Neuronal stem cell (in vitro differentiated cells): ENCODE results near the gene UBE2L3.
"Not testable (repeated sequence)": the region's sequence is repeated elsewhere in the genome, so short reads cannot be mapped to it uniquely, and the experiment has no call there.

Experiments used
- DNase-seq: peaks from one replicate; pipeline ENCODE4 v3.0.0-alpha.2; 2013; ENCODE audit warnings: low spot score
- H2AFZ ChIP-seq: one replicate; pipeline ENCODE4 v1.6.1; 2013; ENCODE audit warnings: mild to moderate bottlenecking, low read length, inconsistent platforms
- H2AK5ac ChIP-seq: 2 replicates; pipeline ENCODE4 v1.6.1; 2013; ENCODE audit warnings: low read depth, mild to moderate bottlenecking, inconsistent platforms, low read length, moderate library complexity, mixed read lengths
- H2BK120ac ChIP-seq: 2 replicates; pipeline ENCODE4 v1.6.1; 2013; ENCODE audit warnings: low read depth, mild to moderate bottlenecking, inconsistent platforms, low read length, moderate library complexity, mixed read lengths
- H2BK12ac ChIP-seq: one replicate; pipeline ENCODE4 v1.6.1; 2013; ENCODE audit warnings: low read length, inconsistent platforms
- H2BK15ac ChIP-seq: 2 replicates; pipeline ENCODE4 v1.6.1; 2013; ENCODE audit warnings: mild to moderate bottlenecking, low read length, inconsistent platforms, mixed read lengths
- H2BK5ac ChIP-seq: one replicate; pipeline ENCODE4 v1.6.1; 2013; ENCODE audit warnings: inconsistent platforms, mild to moderate bottlenecking, low read length, moderate library complexity
- H3K14ac ChIP-seq: one replicate; pipeline ENCODE4 v1.6.1; 2013; ENCODE audit warnings: low read length, inconsistent platforms
- H3K18ac ChIP-seq: 2 replicates; pipeline ENCODE4 v1.6.1; 2013; ENCODE audit warnings: low read length, inconsistent platforms
- H3K23ac ChIP-seq: 2 replicates; pipeline ENCODE4 v1.6.1; 2013; ENCODE audit warnings: low read depth, mild to moderate bottlenecking, mixed read lengths, low read length, inconsistent platforms; ENCODE audit not compliant: poor library complexity
- H3K27ac ChIP-seq: replicated peaks from 3 replicates; pipeline ENCODE4 v1.5.1; 2013; ENCODE audit warnings: low read length, inconsistent platforms
- H3K27me3 ChIP-seq, 3 experiments: 2 replicates each; pipeline ENCODE4 v1.6.1; 2013; ENCODE audit warnings: low read length in 3 of 3, mild to moderate bottlenecking in 2 of 3, inconsistent platforms in 1 of 3, low read depth in 1 of 3, mixed read lengths in 1 of 3, moderate library complexity in 1 of 3; ENCODE audit not compliant: control insufficient read depth in 3 of 3, insufficient read depth in 3 of 3
- H3K36me3 ChIP-seq, 2 donors: replicated peaks in 1 of 2; 2 replicates each; pipeline ENCODE4 v1.6.1; 2013; ENCODE audit warnings: low read length in 2 of 2; ENCODE audit not compliant: control insufficient read depth in 2 of 2, insufficient read depth in 2 of 2
- H3K4ac ChIP-seq: 2 replicates; pipeline ENCODE4 v1.6.1; 2013; ENCODE audit warnings: inconsistent platforms, mild to moderate bottlenecking, low read length, moderate library complexity
- H3K4me1 ChIP-seq, 2 donors: 1 replicate in 1 of 2; 2 replicates in 1 of 2; pipeline ENCODE4 v1.6.1; 2013; ENCODE audit warnings: low read length in 2 of 2, low read depth in 1 of 2; ENCODE audit not compliant: control insufficient read depth in 2 of 2, insufficient read depth in 1 of 2
- H3K4me2 ChIP-seq: one replicate; pipeline ENCODE4 v1.6.1; 2013; ENCODE audit warnings: mild to moderate bottlenecking, low read length, inconsistent platforms; ENCODE audit not compliant: insufficient read depth, poor library complexity, severe bottlenecking
- H3K4me3 ChIP-seq, 2 donors: 2 replicates each; pipeline ENCODE4 v1.5.1; 2013; ENCODE audit warnings: low read length in 2 of 2, mild to moderate bottlenecking in 2 of 2, inconsistent platforms in 1 of 2, moderate library complexity in 1 of 2
- H3K79me1 ChIP-seq: one replicate; pipeline ENCODE4 v1.6.1; 2013; ENCODE audit warnings: low read depth, mild to moderate bottlenecking, inconsistent platforms, low read length, moderate library complexity
- H3K9ac ChIP-seq: one replicate; pipeline ENCODE4 v1.6.1; 2013; ENCODE audit warnings: mild to moderate bottlenecking, low read depth, low read length, inconsistent platforms; ENCODE audit not compliant: poor library complexity
- H3K9me3 ChIP-seq, 2 donors: replicated peaks in 1 of 2; 2 replicates each; pipeline versions ENCODE3 to v1.6.1; 2013; ENCODE audit warnings: low read length in 2 of 2, mild to moderate bottlenecking in 2 of 2, inconsistent platforms in 1 of 2, low read depth in 1 of 2, mixed read lengths in 1 of 2, moderate library complexity in 1 of 2; ENCODE audit not compliant: control insufficient read depth in 2 of 2, insufficient read depth in 1 of 2
- H4K8ac ChIP-seq: one replicate; pipeline ENCODE4 v1.6.1; 2013; ENCODE audit warnings: low read depth, mild to moderate bottlenecking, inconsistent platforms, low read length, moderate library complexity
- H4K91ac ChIP-seq: one replicate; pipeline ENCODE4 v1.6.1; 2013; ENCODE audit warnings: low read length, low read depth, mild to moderate bottlenecking, inconsistent platforms; ENCODE audit not compliant: poor library complexity
- WGBS, 2 donors: extraction: QIAGEN DNeasy Blood & Tissue Kit; methylation state at CpG; one replicate each; pipeline ENCODE4 v1.1.7; 2013; ENCODE audit warnings: missing lambda C conversion rate in 2 of 2, mixed read lengths in 1 of 2; ENCODE audit not compliant: insufficient read length in 2 of 2, insufficient replicate concordance in 1 of 2; ENCODE audit errors: extremely low coverage in 2 of 2; 5-methylcytosine and 5-hydroxymethylcytosine counted together

The UBE2L3 gene

DNA sequence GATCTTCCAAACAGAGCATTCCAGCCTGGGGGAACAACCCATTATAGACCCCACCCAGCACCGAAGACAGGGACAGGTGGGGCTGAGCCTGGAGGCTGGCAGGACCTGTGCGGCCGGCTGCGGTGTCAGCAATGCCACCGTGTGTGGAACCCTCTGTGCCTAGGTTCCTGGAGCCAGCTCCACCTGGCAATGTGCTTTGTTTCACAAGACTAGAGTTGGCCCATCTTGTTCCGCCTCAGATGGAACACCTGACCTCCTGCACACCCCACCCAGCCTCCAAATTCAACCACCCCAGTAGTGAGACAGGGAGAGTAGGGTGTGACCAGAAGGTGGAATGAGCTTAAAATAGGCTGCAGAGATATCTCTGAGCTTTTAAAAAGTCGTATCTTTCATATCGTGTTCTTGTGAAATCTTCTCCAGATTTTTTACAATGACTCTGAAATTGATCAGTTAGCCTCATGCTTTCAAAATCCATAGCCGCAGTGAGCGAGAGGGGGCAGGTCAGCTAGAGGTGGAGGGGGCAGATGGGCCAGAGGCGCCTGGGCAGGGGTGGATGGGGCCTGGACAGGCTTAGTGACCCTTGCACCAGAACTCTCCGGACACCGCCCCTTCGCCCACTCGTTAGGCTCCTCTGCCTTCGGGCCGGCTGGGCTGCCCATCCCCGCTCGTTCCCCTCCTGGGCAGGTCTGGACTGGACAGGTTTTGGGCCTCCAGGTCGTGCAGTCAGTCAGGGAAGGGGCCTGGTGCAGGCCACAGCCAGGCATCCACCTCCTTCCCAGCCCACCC, 34.5 kb upstream of the UBE2L3 start:
- not testable (repeated sequence) for H2BK5ac ChIP-seq, H3K4ac ChIP-seq, H3K27ac ChIP-seq, H3K4me2 ChIP-seq, H2AFZ ChIP-seq, H3K9me3 ChIP-seq, H3K79me1 ChIP-seq, H2AK5ac ChIP-seq, H2BK12ac ChIP-seq, H3K18ac ChIP-seq, H3K27me3 ChIP-seq, H4K91ac ChIP-seq, H2BK15ac ChIP-seq, DNase-seq, H3K4me3 ChIP-seq, H2BK120ac ChIP-seq, H3K23ac ChIP-seq, H3K4me1 ChIP-seq, H3K9ac ChIP-seq, H4K8ac ChIP-seq, H3K36me3 ChIP-seq, H3K14ac ChIP-seq
- WGBS, 2 donors, result no CpG with 5 or more reads among the region's 20 CpGs

DNA sequence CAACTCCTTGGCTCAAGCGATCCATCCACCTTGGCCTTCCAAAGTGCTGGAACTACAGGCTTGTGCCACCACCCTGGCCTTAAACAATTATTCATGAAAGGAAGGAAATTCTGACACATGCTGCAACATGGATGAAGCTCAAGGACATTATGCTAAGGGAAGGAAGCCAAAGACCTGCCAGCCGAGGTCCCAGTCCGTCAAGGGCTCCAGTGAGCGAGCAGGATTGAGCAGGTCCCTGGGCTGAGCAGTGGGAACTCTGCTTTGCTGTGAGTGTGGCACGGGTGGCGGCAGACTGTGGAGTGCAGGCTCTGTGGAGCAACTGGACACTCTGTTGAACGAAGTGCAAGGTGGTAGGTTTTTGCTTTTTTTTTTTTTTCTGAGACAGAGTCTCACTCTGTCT, 27.7 kb upstream of the UBE2L3 start:
- H3K18ac ChIP-seq, H2AFZ ChIP-seq, H4K91ac ChIP-seq, H3K23ac ChIP-seq, H3K4ac ChIP-seq, H3K27me3 ChIP-seq, H3K79me1 ChIP-seq, H2AK5ac ChIP-seq, H3K9me3 ChIP-seq, H3K9ac ChIP-seq, H3K36me3 ChIP-seq, DNase-seq, H2BK15ac ChIP-seq, H2BK12ac ChIP-seq, H3K14ac ChIP-seq, H3K27ac ChIP-seq, H2BK5ac ChIP-seq, H3K4me2 ChIP-seq, H3K4me3 ChIP-seq, H3K4me1 ChIP-seq, H4K8ac ChIP-seq, H2BK120ac ChIP-seq: not testable (repeated sequence)
- WGBS, 2 donors, result no CpG with 5 or more reads among the region's 7 CpGs

DNA sequence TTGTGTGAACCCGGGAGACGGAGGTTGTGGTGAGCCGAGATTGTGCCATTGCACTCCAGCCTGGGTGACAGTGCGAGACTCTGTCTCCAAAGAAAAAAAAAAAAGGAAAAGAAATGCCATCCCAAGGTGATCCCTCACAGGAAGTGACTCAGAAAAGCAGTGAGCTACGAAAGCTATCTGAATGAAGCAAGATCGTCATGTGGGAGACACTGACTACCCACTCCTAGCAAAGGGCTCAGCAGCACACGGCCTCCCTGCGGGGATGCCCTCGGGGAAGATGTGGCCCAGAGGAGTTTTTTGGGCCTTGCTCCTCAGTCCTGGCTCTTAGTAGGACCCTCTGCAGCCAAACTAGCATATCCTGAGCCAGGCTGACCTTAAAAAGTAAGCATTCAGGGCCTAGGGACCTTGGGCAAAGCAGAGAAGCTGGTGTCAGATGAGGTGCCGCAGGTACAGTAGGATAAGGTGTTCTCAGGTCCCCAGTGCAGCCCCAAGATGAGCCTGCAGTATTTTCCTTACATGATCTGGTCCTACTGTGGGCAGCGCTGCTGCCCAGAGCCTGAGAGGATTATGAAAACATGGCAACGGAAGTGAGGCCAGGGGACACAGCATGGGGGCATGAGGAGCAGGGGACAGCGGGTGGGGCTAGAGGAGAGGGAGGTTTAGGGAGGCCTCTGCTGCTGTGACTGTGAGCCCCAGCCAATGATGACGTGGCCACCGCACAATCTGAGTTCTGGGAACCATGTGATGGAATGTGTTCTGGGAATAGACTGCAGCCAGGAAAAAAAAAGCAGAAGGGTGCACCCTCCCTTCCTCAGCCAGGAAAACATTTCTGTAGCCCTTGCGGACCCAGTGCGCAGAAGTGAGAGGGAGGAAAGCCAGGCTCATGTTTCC, 22.8 kb upstream of the UBE2L3 start:
- not testable (repeated sequence) for H4K91ac ChIP-seq, H2BK120ac ChIP-seq, H3K9me3 ChIP-seq, H3K18ac ChIP-seq, H3K27me3 ChIP-seq, H3K4ac ChIP-seq, H2BK12ac ChIP-seq, H3K4me1 ChIP-seq, DNase-seq, H3K23ac ChIP-seq, H2BK5ac ChIP-seq, H2AFZ ChIP-seq, H2BK15ac ChIP-seq, H3K27ac ChIP-seq, H3K4me2 ChIP-seq, H3K36me3 ChIP-seq, H2AK5ac ChIP-seq, H3K79me1 ChIP-seq, H3K4me3 ChIP-seq, H3K14ac ChIP-seq, H3K9ac ChIP-seq, H4K8ac ChIP-seq
- no CpG with 5 or more reads among the region's 17 CpGs for WGBS, 2 donors

DNA sequence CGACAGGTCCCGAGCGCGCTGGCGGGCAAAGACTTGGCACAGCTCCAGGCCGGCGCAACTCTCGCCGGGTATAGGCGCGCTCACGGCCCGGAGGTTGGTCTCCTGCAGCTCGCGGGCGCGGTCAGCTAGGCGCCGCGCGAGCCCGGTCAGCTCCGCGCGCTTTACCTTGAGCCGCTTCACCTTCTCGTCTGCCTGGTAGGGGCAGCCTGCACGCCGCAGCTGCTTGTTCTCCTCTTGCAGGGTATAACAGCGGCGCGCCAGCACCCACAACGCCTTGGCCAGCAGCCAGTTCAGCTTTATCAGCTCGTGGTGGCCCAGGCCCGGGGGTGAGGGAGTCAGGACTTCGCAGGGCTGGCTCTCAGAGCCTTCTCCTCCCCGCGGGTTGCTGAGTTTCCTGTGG, 18.0 kb upstream of the UBE2L3 start:
- not testable (repeated sequence) for H3K79me1 ChIP-seq, DNase-seq, H3K9ac ChIP-seq, H2AFZ ChIP-seq, H4K91ac ChIP-seq, H2BK12ac ChIP-seq, H4K8ac ChIP-seq, H3K27me3 ChIP-seq, H3K4me1 ChIP-seq, H3K36me3 ChIP-seq, H3K27ac ChIP-seq, H3K18ac ChIP-seq, H2BK15ac ChIP-seq, H3K14ac ChIP-seq, H2BK120ac ChIP-seq, H2BK5ac ChIP-seq, H3K4ac ChIP-seq, H3K23ac ChIP-seq, H2AK5ac ChIP-seq, H3K4me3 ChIP-seq, H3K4me2 ChIP-seq, H3K9me3 ChIP-seq
- no CpG with 5 or more reads among the region's 38 CpGs for WGBS, 2 donors
